Nephron progenitor cell (in vitro differentiated cells): ENCODE measurements around the gene TMPRSS6.
"Not testable (repeated sequence)": the region's sequence is repeated elsewhere in the genome, so short reads cannot be mapped to it uniquely, and the experiment has no call there.

Experiments
- DNase-seq: peaks from one replicate; pipeline ENCODE4 v3.0.0; 2021
- H3K27ac Mint-ChIP-seq: 2 replicates; pipeline ENCODE4 v1.8.0; 2021; ENCODE audit warnings: mild to moderate bottlenecking, moderate library complexity, mixed read lengths
- H3K27me3 Mint-ChIP-seq: 2 replicates; pipeline ENCODE4 v1.8.0; 2021; ENCODE audit warnings: mild to moderate bottlenecking, low read depth, mixed read lengths; ENCODE audit not compliant: poor library complexity
- H3K36me3 Mint-ChIP-seq: 2 replicates; pipeline ENCODE4 v1.8.0; 2021; ENCODE audit warnings: low read depth, mixed read lengths
- H3K4me1 Mint-ChIP-seq: 2 replicates; pipeline ENCODE4 v1.8.0; 2021; ENCODE audit warnings: mixed read lengths
- H3K4me3 Mint-ChIP-seq: 2 replicates; pipeline ENCODE4 v1.8.0; 2021; ENCODE audit warnings: mild to moderate bottlenecking, moderate library complexity, mixed read lengths
- H3K9me3 Mint-ChIP-seq: 2 replicates; pipeline ENCODE4 v1.8.0; 2021; ENCODE audit warnings: mild to moderate bottlenecking, moderate library complexity, mixed read lengths
- TF ChIP-seq, protein P1 (sequence below): fragments of 200-600 bp; sonication (generic); IDR thresholded peaks from 2 replicates; pipeline ENCODE4 v1.5.0; 2021; ENCODE audit warnings: antibody characterized with exemption

The TMPRSS6 gene

GRCh38 chr22:37075046-37075445 is 34.5 kb downstream of the TMPRSS6 start:
- no peak for DNase-seq
- TF ChIP-seq, protein P1, sequence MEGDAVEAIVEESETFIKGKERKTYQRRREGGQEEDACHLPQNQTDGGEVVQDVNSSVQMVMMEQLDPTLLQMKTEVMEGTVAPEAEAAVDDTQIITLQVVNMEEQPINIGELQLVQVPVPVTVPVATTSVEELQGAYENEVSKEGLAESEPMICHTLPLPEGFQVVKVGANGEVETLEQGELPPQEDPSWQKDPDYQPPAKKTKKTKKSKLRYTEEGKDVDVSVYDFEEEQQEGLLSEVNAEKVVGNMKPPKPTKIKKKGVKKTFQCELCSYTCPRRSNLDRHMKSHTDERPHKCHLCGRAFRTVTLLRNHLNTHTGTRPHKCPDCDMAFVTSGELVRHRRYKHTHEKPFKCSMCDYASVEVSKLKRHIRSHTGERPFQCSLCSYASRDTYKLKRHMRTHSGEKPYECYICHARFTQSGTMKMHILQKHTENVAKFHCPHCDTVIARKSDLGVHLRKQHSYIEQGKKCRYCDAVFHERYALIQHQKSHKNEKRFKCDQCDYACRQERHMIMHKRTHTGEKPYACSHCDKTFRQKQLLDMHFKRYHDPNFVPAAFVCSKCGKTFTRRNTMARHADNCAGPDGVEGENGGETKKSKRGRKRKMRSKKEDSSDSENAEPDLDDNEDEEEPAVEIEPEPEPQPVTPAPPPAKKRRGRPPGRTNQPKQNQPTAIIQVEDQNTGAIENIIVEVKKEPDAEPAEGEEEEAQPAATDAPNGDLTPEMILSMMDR, result no peak
- no peak overlapping the region for H3K27ac Mint-ChIP-seq
- peaks cover 4% of the 10 kb centered on the region for H3K27me3 Mint-ChIP-seq
- H3K9me3 Mint-ChIP-seq, result no peaks in the 10 kb centered on the region
- H3K4me3 Mint-ChIP-seq, result no peak overlapping the region
- no peaks in the 10 kb centered on the region for H3K36me3 Mint-ChIP-seq
- H3K4me1 Mint-ChIP-seq, result peaks cover 5% of the 10 kb centered on the region

DNA sequence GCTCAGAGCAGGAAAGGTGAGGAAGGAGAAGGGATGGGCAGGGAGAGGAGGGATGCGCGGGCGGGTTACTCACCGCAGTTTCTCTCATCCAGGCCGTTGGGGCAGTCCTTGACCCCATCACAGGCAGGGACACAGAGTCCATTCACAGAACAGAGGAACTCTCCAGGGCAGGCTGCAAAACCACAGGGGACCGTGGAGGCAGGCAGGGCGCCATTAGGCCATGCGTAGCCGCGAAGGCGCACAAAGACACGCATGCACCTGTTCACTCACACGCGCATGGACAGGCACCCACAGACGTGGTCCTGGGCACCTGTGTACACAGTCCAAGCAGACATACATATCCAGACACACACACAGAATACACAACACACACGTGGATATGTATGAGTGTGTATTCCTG is 35.0 kb downstream of the TMPRSS6 start:
- Mint-ChIP-seq H3K4me3 (no peak overlapping the region), H3K9me3 (no peaks in the 10 kb centered on the region), H3K27ac (no peak overlapping the region), H3K4me1 (peaks cover 5% of the 10 kb centered on the region), H3K27me3 (peaks cover 4% of the 10 kb centered on the region), H3K36me3 (no peaks in the 10 kb centered on the region)
- TF ChIP-seq, protein P1, result no peak
- DNase-seq, result no peak

DNA sequence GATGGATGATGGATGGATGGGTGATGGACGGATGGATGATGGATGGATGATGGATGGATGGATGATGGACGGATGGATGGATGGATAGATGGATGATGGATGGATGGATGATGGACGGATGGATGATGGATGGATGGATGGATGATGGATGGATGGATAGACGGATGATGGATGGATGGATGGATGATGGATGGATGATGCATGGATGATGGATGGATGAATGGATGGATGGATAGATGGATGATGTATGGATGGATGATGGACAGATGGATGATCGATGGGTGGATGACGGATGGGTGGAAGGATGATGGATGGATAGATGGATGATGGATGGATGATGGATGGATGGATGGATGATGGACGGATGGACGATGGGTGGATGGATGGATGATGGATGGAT is 36.8 kb downstream of the TMPRSS6 start:
- H3K9me3 Mint-ChIP-seq, result no peaks in the 10 kb centered on the region
- TF ChIP-seq, protein P1, result no peak
- no peak overlapping the region for H3K4me3 Mint-ChIP-seq
- peaks cover under 1% of the 10 kb centered on the region for H3K4me1 Mint-ChIP-seq
- H3K27me3 Mint-ChIP-seq, result no peaks in the 10 kb centered on the region
- no peak overlapping the region for H3K27ac Mint-ChIP-seq
- no peaks in the 10 kb centered on the region for H3K36me3 Mint-ChIP-seq
- DNase-seq, result no peak

GRCh38 chr22:37071850-37072592 is 37.5 kb downstream of the TMPRSS6 start:
- not testable (repeated sequence) for H3K4me1 Mint-ChIP-seq, H3K4me3 Mint-ChIP-seq, H3K36me3 Mint-ChIP-seq, H3K27me3 Mint-ChIP-seq, H3K9me3 Mint-ChIP-seq, DNase-seq, H3K27ac Mint-ChIP-seq

DNA sequence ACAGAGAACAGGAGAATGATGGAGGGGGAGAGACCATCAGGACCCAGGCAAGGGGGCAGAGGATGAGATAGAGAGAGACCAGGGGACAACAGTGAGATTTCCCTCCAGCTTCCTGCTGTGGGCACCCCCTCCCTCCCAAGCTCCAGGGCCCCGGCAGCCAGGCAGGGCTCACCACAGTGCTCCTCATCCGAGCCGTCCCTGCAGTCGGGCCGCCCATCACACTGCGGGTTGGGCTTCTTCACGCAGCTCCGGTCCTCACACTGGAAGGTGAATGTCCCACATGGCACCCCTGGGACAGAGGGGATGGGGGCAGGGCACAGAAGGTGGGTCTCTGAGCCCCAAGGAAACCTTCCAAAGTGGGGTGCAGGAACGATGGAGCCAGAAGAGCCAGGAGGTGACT is 38.8 kb downstream of the TMPRSS6 start:
- H3K4me1 Mint-ChIP-seq, result no peaks in the 10 kb centered on the region
- H3K4me3 Mint-ChIP-seq, result no peak overlapping the region

DNA sequence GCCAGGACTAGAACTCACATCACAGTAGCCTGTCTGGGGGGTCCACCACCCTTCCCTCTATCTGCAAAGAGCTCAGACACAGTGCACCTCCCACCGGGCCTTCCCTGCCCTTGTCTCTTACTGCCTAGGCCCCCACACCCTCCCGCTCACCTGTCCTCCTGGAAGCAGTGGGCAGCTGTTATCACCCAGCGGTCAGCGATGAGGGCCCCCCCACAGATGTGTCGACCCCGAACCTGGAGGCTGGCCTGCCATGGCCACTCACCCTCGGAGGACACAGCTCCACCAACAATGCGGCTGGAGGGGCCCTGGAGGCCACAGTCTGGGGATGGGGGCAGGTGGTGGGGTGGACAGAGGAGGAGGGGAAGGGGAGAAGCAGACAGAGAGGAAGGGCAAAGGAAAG is 39.2 kb downstream of the TMPRSS6 start:
- H3K27me3 Mint-ChIP-seq, result no peaks in the 10 kb centered on the region
- no peaks in the 10 kb centered on the region for H3K4me1 Mint-ChIP-seq
- H3K9me3 Mint-ChIP-seq, result no peaks in the 10 kb centered on the region
- H3K36me3 Mint-ChIP-seq, result no peaks in the 10 kb centered on the region
- DNase-seq, result no peak
- TF ChIP-seq, protein P1, result no peak
- no peak overlapping the region for H3K4me3 Mint-ChIP-seq
- H3K27ac Mint-ChIP-seq, result no peak overlapping the region

More for the DNA sequence above, 38.8 kb downstream of the TMPRSS6 start:
- TF ChIP-seq, protein P1, result no peak
- no peaks in the 10 kb centered on the region for H3K36me3 Mint-ChIP-seq
- H3K27me3 Mint-ChIP-seq, result no peaks in the 10 kb centered on the region
- H3K9me3 Mint-ChIP-seq, result no peaks in the 10 kb centered on the region
- DNase-seq, result no peak
- no peak overlapping the region for H3K27ac Mint-ChIP-seq
